Bronchial epithelial cell (primary cell): ENCODE results near the gene ADGRV1. TPM values are rescaled to one million over a fixed set of nuclear protein-coding genes. Genes with fewer than 3 reads are reported as not detected.

ENCODE experiments used
- DNase-seq: peaks from one replicate; pipeline ENCODE4 v3.0.0-alpha.2; 2010; ENCODE audit warnings: low read depth
- FAIRE-seq: peaks from 2 replicates; lab custom pipeline; 2011; peaks lifted over from hg19 to GRCh38; lab: Jason Lieb, UNC
- H3K27me3 ChIP-seq: 2 replicates; pipeline ENCODE4 v1.5.1; 2011; ENCODE audit warnings: low read length; ENCODE audit not compliant: control insufficient read depth, insufficient read depth
- H3K36me3 ChIP-seq: 2 replicates; pipeline ENCODE4 v1.5.1; 2011; ENCODE audit warnings: low read length; ENCODE audit not compliant: control insufficient read depth, insufficient read depth
- H3K4me3 ChIP-seq: 2 replicates; pipeline ENCODE4 v1.5.1; 2011; ENCODE audit warnings: mild to moderate bottlenecking, low read depth, low read length, control low read depth
- CTCF ChIP-seq: IDR thresholded peaks from 2 replicates; pipeline ENCODE4 v1.5.1; 2011; ENCODE audit warnings: mild to moderate bottlenecking, moderate library complexity, low read length, control low read depth, inconsistent platforms; ENCODE audit not compliant: insufficient read depth, severe bottlenecking
- total RNA-seq: library from RNA; depleted of rRNA; stranded (reverse); fragments of >200 nt; gene quantifications from 2 replicates; pipeline ENCODE4 v1.2.1, GENCODE V29; 2014

The ADGRV1 gene
- total RNA-seq, 1 donor from 2014 or later = 1.6 TPM

- Histone ChIP-seq H3K36me3 (no peaks in the 10 kb centered on the region), H3K27me3 (no peaks in the 10 kb centered on the region), H3K4me3 (no peak overlapping the region)
- TF ChIP-seq CTCF = no peak
- no peak for FAIRE-seq
- no peak for DNase-seq
Measured at GRCh38 chr5:90873033-90873517, 314.5 kb downstream of the ADGRV1 start.

- no peak for FAIRE-seq
- no peak for DNase-seq
- TF ChIP-seq CTCF = no peak
- Histone ChIP-seq H3K27me3 (no peaks in the 10 kb centered on the region), H3K4me3 (no peak overlapping the region), H3K36me3 (no peaks in the 10 kb centered on the region)
Measured at GRCh38 chr5:90874066-90874465, 315.5 kb downstream of the ADGRV1 start.

GRCh38 chr5:90875456-90875855 is 316.9 kb downstream of the ADGRV1 start:
- H3K27me3 ChIP-seq = no peaks in the 10 kb centered on the region
- FAIRE-seq = no peak
- H3K4me3 ChIP-seq = no peak overlapping the region
- TF ChIP-seq CTCF = no peak
- DNase-seq = no peak
- no peaks in the 10 kb centered on the region for H3K36me3 ChIP-seq

- DNase-seq (no peak), FAIRE-seq (no peak)
- H3K36me3 ChIP-seq = no peaks in the 10 kb centered on the region
- no peak overlapping the region for H3K4me3 ChIP-seq
- H3K27me3 ChIP-seq = no peaks in the 10 kb centered on the region
- no peak for TF ChIP-seq CTCF
Measured at GRCh38 chr5:90876366-90876765, 317.8 kb downstream of the ADGRV1 start.

- no peaks in the 10 kb centered on the region for H3K27me3 ChIP-seq
- TF ChIP-seq CTCF = no peak
- H3K36me3 ChIP-seq = no peaks in the 10 kb centered on the region
- DNase-seq (no peak), FAIRE-seq (no peak)
- no peak overlapping the region for H3K4me3 ChIP-seq
Measured at GRCh38 chr5:90877049-90877448, 318.5 kb downstream of the ADGRV1 start.

- FAIRE-seq = no peak
- no peak for DNase-seq
- TF ChIP-seq CTCF = no peak
Measured at GRCh38 chr5:90878081-90878480, 319.5 kb downstream of the ADGRV1 start.

More at GRCh38 chr5:90878081-90878480, 319.5 kb downstream of the ADGRV1 start:
- Histone ChIP-seq H3K4me3 (no peak overlapping the region), H3K36me3 (no peaks in the 10 kb centered on the region), H3K27me3 (no peaks in the 10 kb centered on the region)
